Epidermal melanocyte (primary cell): ENCODE data around the gene LRSAM1.

ENCODE experiments used
- DNase-seq: peaks from one replicate; pipeline ENCODE4 v3.0.0; 2011; ENCODE audit warnings: low spot score; ENCODE audit not compliant: insufficient read length

LRSAM1 gene

DNA sequence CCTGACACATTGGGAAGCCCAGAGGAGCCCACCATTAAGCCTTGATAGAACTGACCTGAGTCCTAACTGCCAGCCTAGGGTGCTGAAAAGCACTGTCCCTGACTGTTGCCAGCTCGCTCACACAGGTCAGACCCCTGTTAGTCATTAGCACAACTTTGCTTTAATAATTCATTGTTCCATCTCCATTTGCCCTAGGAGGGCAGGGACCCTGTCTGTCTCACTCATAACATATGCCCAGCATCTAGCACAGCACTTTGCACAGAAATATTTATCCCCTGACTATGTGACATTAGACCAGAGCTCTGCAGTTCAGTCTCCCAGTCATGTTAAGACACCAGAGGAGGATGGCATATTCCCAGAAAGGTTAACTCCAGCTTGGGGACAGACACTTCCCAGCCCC lies 99.0 kb downstream of the LRSAM1 start:
- no peak for DNase-seq

DNA sequence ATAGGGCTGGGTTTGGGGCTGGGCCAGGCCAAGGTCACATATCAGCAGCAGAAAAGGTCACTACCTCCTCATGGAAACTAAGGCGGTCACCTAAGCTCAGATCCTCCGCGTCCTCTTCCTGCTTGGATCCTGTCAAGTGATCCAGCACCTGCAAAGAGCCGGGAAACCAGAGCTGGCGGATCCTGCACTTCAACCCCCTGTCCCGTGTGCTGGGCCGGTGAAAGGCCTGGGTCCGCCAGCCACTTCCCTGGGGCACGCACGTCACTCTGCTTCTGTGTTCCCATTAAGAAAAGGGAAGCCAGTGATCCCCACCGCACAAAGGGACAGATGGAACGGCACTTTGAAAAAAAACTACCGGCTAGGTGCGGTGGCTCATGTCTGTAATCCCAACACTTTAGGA lies 99.4 kb downstream of the LRSAM1 start:
- DNase-seq, result no peak
